H9 (cell line): ENCODE results near the gene RAD51D. TPM values are rescaled to one million over a fixed set of nuclear protein-coding genes. Genes with fewer than 3 reads are reported as not detected.

Experiments
- DNase-seq: peaks from one replicate; pipeline ENCODE4 v3.0.0-alpha.2; 2017
- H2AFZ ChIP-seq: one replicate; pipeline ENCODE4 v1.6.1; 2013; ENCODE audit warnings: mild to moderate bottlenecking, low read length, control low read depth, moderate library complexity
- H2AK5ac ChIP-seq: 2 replicates; pipeline ENCODE4 v1.6.1; 2013; ENCODE audit warnings: low read length, control low read depth, mixed read lengths; ENCODE audit not compliant: insufficient read length
- H2BK120ac ChIP-seq: one replicate; pipeline ENCODE4 v1.6.1; 2013; ENCODE audit warnings: low read depth, mild to moderate bottlenecking, low read length, control low read depth, inconsistent platforms; ENCODE audit not compliant: poor library complexity, severe bottlenecking
- H2BK12ac ChIP-seq: 2 replicates; pipeline ENCODE4 v1.6.1; 2013; ENCODE audit warnings: low read length, control low read depth, mixed read lengths, low read depth; ENCODE audit not compliant: insufficient read length
- H2BK15ac ChIP-seq: 2 replicates; pipeline ENCODE4 v1.6.1; 2013; ENCODE audit warnings: low read depth, low read length, control low read depth
- H2BK20ac ChIP-seq: one replicate; pipeline ENCODE4 v1.6.1; 2013; ENCODE audit warnings: low read depth, mild to moderate bottlenecking, low read length, control low read depth, inconsistent platforms; ENCODE audit not compliant: poor library complexity, severe bottlenecking
- H2BK5ac ChIP-seq: 2 replicates; pipeline ENCODE4 v1.6.1; 2013; ENCODE audit warnings: low read length, control low read depth, mixed read lengths; ENCODE audit not compliant: insufficient read length
- H3K14ac ChIP-seq: 2 replicates; pipeline ENCODE4 v1.6.1; 2013; ENCODE audit warnings: low read length, control low read depth; ENCODE audit not compliant: insufficient read depth
- H3K18ac ChIP-seq: 2 replicates; pipeline ENCODE4 v1.6.1; 2013; ENCODE audit warnings: low read depth, mild to moderate bottlenecking, mixed read lengths, low read length, control low read depth; ENCODE audit not compliant: insufficient read length
- H3K23ac ChIP-seq: 2 replicates; pipeline ENCODE4 v1.6.1; 2013; ENCODE audit warnings: low read length, control low read depth, mixed read lengths, low read depth; ENCODE audit not compliant: insufficient read length
- H3K23me2 ChIP-seq: 2 replicates; pipeline ENCODE4 v1.6.1; 2013; ENCODE audit warnings: low read depth, mild to moderate bottlenecking, mixed read lengths, low read length, control low read depth; ENCODE audit not compliant: insufficient read length, poor library complexity, severe bottlenecking
- H3K27ac ChIP-seq: 2 replicates; pipeline ENCODE4 v1.5.1; 2013; ENCODE audit warnings: low read length, control low read depth, mixed read lengths, low read depth; ENCODE audit not compliant: insufficient read length
- H3K27me3 ChIP-seq: 2 replicates; pipeline ENCODE4 v1.6.1; 2013; ENCODE audit warnings: low read length, control low read depth, inconsistent platforms; ENCODE audit not compliant: insufficient read depth
- H3K4ac ChIP-seq: 2 replicates; pipeline ENCODE4 v1.6.1; 2013; ENCODE audit warnings: low read depth, mild to moderate bottlenecking, control low read depth, inconsistent platforms, low read length, moderate library complexity
- H3K4me1 ChIP-seq: 2 replicates; pipeline ENCODE4 v1.6.1; 2013; ENCODE audit warnings: low read length, control low read depth, inconsistent platforms; ENCODE audit not compliant: insufficient read depth
- H3K4me2 ChIP-seq: 2 replicates; pipeline ENCODE4 v1.6.1; 2013; ENCODE audit warnings: low read length, control low read depth, mixed read lengths; ENCODE audit not compliant: insufficient read length, insufficient read depth
- H3K56ac ChIP-seq: 2 replicates; pipeline ENCODE4 v1.6.1; 2013; ENCODE audit warnings: low read depth, mild to moderate bottlenecking, mixed read lengths, low read length, control low read depth; ENCODE audit not compliant: insufficient read length
- H3K79me1 ChIP-seq: 2 replicates; pipeline ENCODE4 v1.6.1; 2013; ENCODE audit warnings: low read depth, mild to moderate bottlenecking, moderate library complexity, low read length, control low read depth, inconsistent platforms; ENCODE audit not compliant: insufficient read depth, poor library complexity, severe bottlenecking
- H3K79me2 ChIP-seq: 2 replicates; pipeline ENCODE4 v1.6.1; 2013; ENCODE audit warnings: low read length, control low read depth, inconsistent platforms; ENCODE audit not compliant: insufficient read depth
- H3K9ac ChIP-seq: 2 replicates; pipeline ENCODE4 v1.6.1; 2013; ENCODE audit warnings: low read length, control low read depth, mixed read lengths; ENCODE audit not compliant: insufficient read length; ENCODE audit errors: extremely low read depth
- H3K9me3 ChIP-seq: one replicate; pipeline ENCODE4 v1.6.1; 2013; ENCODE audit warnings: low read depth, low read length, inconsistent platforms; ENCODE audit not compliant: control insufficient read depth
- H3T11ph ChIP-seq: one replicate; pipeline ENCODE4 v1.6.1; 2013; ENCODE audit warnings: mild to moderate bottlenecking, low read length, control low read depth, inconsistent platforms
- H4K20me1 ChIP-seq: one replicate; pipeline ENCODE4 v1.6.1; 2013; ENCODE audit not compliant: control insufficient read depth, insufficient read length, insufficient read depth
- H4K5ac ChIP-seq: 2 replicates; pipeline ENCODE4 v1.6.1; 2013; ENCODE audit warnings: low read depth, mild to moderate bottlenecking, mixed read lengths, low read length, control low read depth; ENCODE audit not compliant: insufficient read length
- H4K8ac ChIP-seq: replicated peaks from 2 replicates; pipeline ENCODE4 v1.6.1; 2013; ENCODE audit warnings: low read length, control low read depth, mixed read lengths, low read depth; ENCODE audit not compliant: insufficient read length
- H4K91ac ChIP-seq: 2 replicates; pipeline ENCODE4 v1.6.1; 2013; ENCODE audit warnings: low read depth, mild to moderate bottlenecking, moderate library complexity, mixed read lengths, low read length, control low read depth; ENCODE audit not compliant: insufficient read length
- H3K27ac Mint-ChIP-seq, 3 experiments: 2 replicates in 2 of 3; 3 replicates in 1 of 3; pipeline ENCODE4 v1.8.0; 2020 to 2021; ENCODE audit warnings: mixed read lengths in 3 of 3, mild to moderate bottlenecking in 1 of 3, moderate library complexity in 1 of 3
- H3K27me3 Mint-ChIP-seq: 2 replicates; pipeline ENCODE4 v1.8.0; 2021; ENCODE audit warnings: low read depth, mild to moderate bottlenecking, moderate library complexity, mixed read lengths
- H3K36me3 Mint-ChIP-seq, 3 experiments: 2 replicates in 2 of 3; 3 replicates in 1 of 3; pipeline ENCODE4 v1.8.0; 2020 to 2021; ENCODE audit warnings: low read depth in 3 of 3, mixed read lengths in 3 of 3; ENCODE audit not compliant: insufficient read depth in 1 of 3
- H3K4me1 Mint-ChIP-seq, 2 experiments: 2 replicates each; pipeline ENCODE4 v1.8.0; 2020; ENCODE audit warnings: mixed read lengths in 2 of 2
- H3K4me3 Mint-ChIP-seq, 2 experiments: 2 replicates in 1 of 2; 3 replicates in 1 of 2; pipeline ENCODE4 v1.8.0; 2020 to 2021; ENCODE audit warnings: mild to moderate bottlenecking in 2 of 2, mixed read lengths in 2 of 2, moderate library complexity in 1 of 2
- H3K9me3 Mint-ChIP-seq, 2 experiments: 2 replicates in 1 of 2; 3 replicates in 1 of 2; pipeline ENCODE4 v1.8.0; 2020; ENCODE audit warnings: mild to moderate bottlenecking in 2 of 2, mixed read lengths in 2 of 2, moderate library complexity in 1 of 2
- CTCF ChIP-seq: fragments of 200-600 bp; sonication (generic); conservative IDR thresholded peaks from 3 replicates; pipeline ENCODE4 v1.8.0; 2021; ENCODE audit warnings: antibody characterized with exemption, mild to moderate bottlenecking
- WGBS: extraction: QIAGEN DNeasy Blood & Tissue Kit; methylation state at CpG from one replicate; pipeline ENCODE4 v1.1.7; 2013; ENCODE audit warnings: missing lambda C conversion rate, low lambda C conversion rate, mixed read lengths; ENCODE audit not compliant: insufficient read length; ENCODE audit errors: extremely low coverage; 5-methylcytosine and 5-hydroxymethylcytosine counted together
- total RNA-seq: library from RNA; stranded (reverse); gene quantifications from 2 replicates; pipeline ENCODE4 v1.2.1, GENCODE V29; 2021

RAD51D gene
- total RNA-seq, 1 experiment from 2014 or later: 15.8 TPM

GRCh38 chr17:35074711-35075707, 44.7 kb downstream of the RAD51D start:
- no peak overlapping the region for H3K4ac ChIP-seq
- H4K5ac ChIP-seq: no peak overlapping the region
- no peaks in the 10 kb centered on the region for H3K9me3 ChIP-seq
- no peak overlapping the region for H3K18ac ChIP-seq
- H4K91ac ChIP-seq: no peak overlapping the region
- H3K9ac ChIP-seq: no peak overlapping the region
- no CpG with 5 or more reads among the region's 2 CpGs for WGBS
- peaks cover 3% of the 10 kb centered on the region; the same call in 1 of the 2 replicates for H3K4me1 ChIP-seq
- TF ChIP-seq CTCF: no peak
- Mint-ChIP-seq H3K36me3 (no peaks in the 10 kb centered on the region), H3K27me3 (no peaks in the 10 kb centered on the region), H3K4me3 (no peak overlapping the region), H3K4me1 (peaks cover 5% of the 10 kb centered on the region in 2 experiments), H3K9me3 (no peaks in the 10 kb centered on the region), H3K27ac (no peak overlapping the region)
- H3K27me3 ChIP-seq: no peaks in the 10 kb centered on the region
- H2BK15ac ChIP-seq: no peak overlapping the region
- H3K4me2 ChIP-seq: no peak overlapping the region
- H3K79me1 ChIP-seq: peaks cover 2% of the 10 kb centered on the region
- no peak overlapping the region for H2BK12ac ChIP-seq
- H3T11ph ChIP-seq: no peak overlapping the region
- no peak overlapping the region for H3K14ac ChIP-seq
- no peak overlapping the region for H2BK5ac ChIP-seq
- no peak overlapping the region for H4K8ac ChIP-seq
- H3K23ac ChIP-seq: no peak overlapping the region
- H2AFZ ChIP-seq: no peak overlapping the region
- no peak overlapping the region for H2BK20ac ChIP-seq
- no peak overlapping the region for H3K27ac ChIP-seq
- H2BK120ac ChIP-seq: no peak overlapping the region
- H3K56ac ChIP-seq: no peak overlapping the region
- no peak for DNase-seq
- 0 out of 2 replicates have a peak, but pooled peaks cover 2% of the 10 kb centered on the region for H3K79me2 ChIP-seq
- no peak overlapping the region for H2AK5ac ChIP-seq
- no peaks in the 10 kb centered on the region for H4K20me1 ChIP-seq
- no peaks in the 10 kb centered on the region for H3K23me2 ChIP-seq
